Osteocyte (in vitro differentiated cells): Measurements from ENCODE around the gene MPP2. TPM values are rescaled to one million over a fixed set of nuclear protein-coding genes. Genes with fewer than 3 reads are reported as not detected.

Source experiments
- DNase-seq: peaks from one replicate; pipeline ENCODE4 v3.0.0; 2021; ENCODE audit warnings: mixed read lengths; ENCODE audit not compliant: unreplicated experiment; ENCODE audit errors: extremely low spot score
- H3K27ac Mint-ChIP-seq: one replicate; pipeline ENCODE4 v1.8.0; 2021; ENCODE audit warnings: mild to moderate bottlenecking, mixed read lengths; ENCODE audit not compliant: unreplicated experiment
- H3K27me3 Mint-ChIP-seq: one replicate; pipeline ENCODE4 v1.8.0; 2021; ENCODE audit warnings: mixed read lengths; ENCODE audit not compliant: unreplicated experiment
- H3K36me3 Mint-ChIP-seq: one replicate; pipeline ENCODE4 v1.8.0; 2021; ENCODE audit warnings: mixed read lengths; ENCODE audit not compliant: unreplicated experiment
- H3K4me1 Mint-ChIP-seq: one replicate; pipeline ENCODE4 v1.8.0; 2021; ENCODE audit warnings: mixed read lengths; ENCODE audit not compliant: unreplicated experiment
- H3K4me3 Mint-ChIP-seq: one replicate; pipeline ENCODE4 v1.8.0; 2021; ENCODE audit warnings: mild to moderate bottlenecking, moderate library complexity, mixed read lengths; ENCODE audit not compliant: unreplicated experiment
- H3K9me3 Mint-ChIP-seq: one replicate; pipeline ENCODE4 v1.8.0; 2021; ENCODE audit warnings: mixed read lengths; ENCODE audit not compliant: unreplicated experiment
- CTCF ChIP-seq: fragments of 200-600 bp; sonication (generic); IDR thresholded peaks from 2 replicates; pipeline ENCODE4 v1.5.0; 2021; ENCODE audit warnings: antibody characterized with exemption, mild to moderate bottlenecking, moderate library complexity
- total RNA-seq: library from RNA; stranded (reverse); gene quantifications from 2 replicates; pipeline ENCODE4 v1.2.1, GENCODE V29; 2021

MPP2 gene
- total RNA-seq, 1 donor from 2014 or later = 3.5 TPM

- no peak overlapping the region for H3K27ac Mint-ChIP-seq
- peaks cover 5% of the 10 kb centered on the region for H3K4me1 Mint-ChIP-seq
- peaks cover 17% of the 10 kb centered on the region for H3K27me3 Mint-ChIP-seq
- no peaks in the 10 kb centered on the region for H3K9me3 Mint-ChIP-seq
- H3K4me3 Mint-ChIP-seq = no peak overlapping the region
- H3K36me3 Mint-ChIP-seq = no peaks in the 10 kb centered on the region
- no peak for TF ChIP-seq CTCF
- DNase-seq = no peak
Measured at GRCh38 chr17:43938838-43939182, 31.5 kb upstream of the MPP2 start.

- H3K4me1 Mint-ChIP-seq = peaks cover 5% of the 10 kb centered on the region
Measured at GRCh38 chr17:43936434-43936833, 29.1 kb upstream of the MPP2 start.

GRCh38 chr17:43935926-43936261, 28.6 kb upstream of the MPP2 start:
- DNase-seq = no peak
- TF ChIP-seq CTCF = no peak
- Mint-ChIP-seq H3K4me1 (peaks cover 5% of the 10 kb centered on the region), H3K27me3 (peaks cover 17% of the 10 kb centered on the region), H3K9me3 (no peaks in the 10 kb centered on the region), H3K36me3 (no peaks in the 10 kb centered on the region), H3K4me3 (no peak overlapping the region), H3K27ac (no peak overlapping the region)

More at GRCh38 chr17:43936434-43936833, 29.1 kb upstream of the MPP2 start:
- no peak for TF ChIP-seq CTCF
- no peak overlapping the region for H3K27ac Mint-ChIP-seq
- DNase-seq = no peak
- no peaks in the 10 kb centered on the region for H3K9me3 Mint-ChIP-seq
- no peak overlapping the region for H3K4me3 Mint-ChIP-seq
- peaks cover 17% of the 10 kb centered on the region for H3K27me3 Mint-ChIP-seq
- no peaks in the 10 kb centered on the region for H3K36me3 Mint-ChIP-seq

- no peak overlapping the region for H3K27ac Mint-ChIP-seq
- no peak for DNase-seq
- H3K9me3 Mint-ChIP-seq = no peaks in the 10 kb centered on the region
- H3K4me3 Mint-ChIP-seq = no peak overlapping the region
- peaks cover 5% of the 10 kb centered on the region for H3K4me1 Mint-ChIP-seq
- peaks cover 17% of the 10 kb centered on the region for H3K27me3 Mint-ChIP-seq
- no peak for TF ChIP-seq CTCF
- H3K36me3 Mint-ChIP-seq = no peaks in the 10 kb centered on the region
Measured at GRCh38 chr17:43935204-43935925, 28.0 kb upstream of the MPP2 start.

GRCh38 chr17:43932923-43933322, 25.6 kb upstream of the MPP2 start:
- TF ChIP-seq CTCF = no peak

More at GRCh38 chr17:43932923-43933322, 25.6 kb upstream of the MPP2 start:
- peaks cover 24% of the 10 kb centered on the region for H3K27me3 Mint-ChIP-seq
- H3K36me3 Mint-ChIP-seq = no peaks in the 10 kb centered on the region
- no peak overlapping the region for H3K4me3 Mint-ChIP-seq
- H3K4me1 Mint-ChIP-seq = peaks cover 2% of the 10 kb centered on the region
- no peak overlapping the region for H3K27ac Mint-ChIP-seq
- DNase-seq = no peak
- H3K9me3 Mint-ChIP-seq = no peaks in the 10 kb centered on the region
